HG02642 (cell line): ENCODE measurements around the gene DPP10.
"Not testable (repeated sequence)": the region's sequence is repeated elsewhere in the genome, so short reads cannot be mapped to it uniquely, and the experiment has no call there.

Experiments used
- ATAC-seq: cut with Tn5 transposase; IDR thresholded peaks from one replicate; pipeline ENCODE4 v1.9.1; 2021; ENCODE audit warnings: mild to moderate bottlenecking; ENCODE audit not compliant: unreplicated experiment, poor library complexity

DPP10 gene

GRCh38 chr2:115359550-115359949 lies 917.1 kb downstream of the DPP10 start:
- no peak for ATAC-seq

- ATAC-seq: no peak
Measured at GRCh38 chr2:115364093-115364492, 921.7 kb downstream of the DPP10 start.

- ATAC-seq: no peak
Measured at GRCh38 chr2:115369400-115369799, 927.0 kb downstream of the DPP10 start.

- ATAC-seq: no peak
Measured at GRCh38 chr2:115374981-115375380, 932.5 kb downstream of the DPP10 start.

- no peak for ATAC-seq
Measured at GRCh38 chr2:115384399-115384798, 942.0 kb downstream of the DPP10 start.

GRCh38 chr2:115386465-115386864 lies 944.0 kb downstream of the DPP10 start:
- ATAC-seq: no peak

- ATAC-seq: no peak
Measured at GRCh38 chr2:115389024-115389423, 946.6 kb downstream of the DPP10 start.

GRCh38 chr2:115389898-115390565 lies 947.6 kb downstream of the DPP10 start:
- ATAC-seq: no peak

- ATAC-seq: no peak
Measured at GRCh38 chr2:115396579-115396978, 954.1 kb downstream of the DPP10 start.

- ATAC-seq: no peak
Measured at GRCh38 chr2:115400940-115401339, 958.5 kb downstream of the DPP10 start.

- ATAC-seq: no peak
Measured at GRCh38 chr2:115412501-115412900, 970.1 kb downstream of the DPP10 start.

- ATAC-seq: no peak
Measured at GRCh38 chr2:115413791-115414190, 971.4 kb downstream of the DPP10 start.

- ATAC-seq: no peak
Measured at GRCh38 chr2:115414466-115414865, 972.0 kb downstream of the DPP10 start.

GRCh38 chr2:115422004-115422634 lies 979.7 kb downstream of the DPP10 start:
- no peak for ATAC-seq

GRCh38 chr2:115427436-115427835 lies 985.0 kb downstream of the DPP10 start:
- no peak for ATAC-seq

GRCh38 chr2:115440746-115441145 lies 998.3 kb downstream of the DPP10 start:
- not testable (repeated sequence) for ATAC-seq

- ATAC-seq: no peak
Measured at GRCh38 chr2:115443539-115444185, 1001.2 kb downstream of the DPP10 start.

- no peak for ATAC-seq
Measured at GRCh38 chr2:115460008-115460407, 1017.6 kb downstream of the DPP10 start.

- ATAC-seq: no peak
Measured at GRCh38 chr2:115480741-115481140, 1038.3 kb downstream of the DPP10 start.

GRCh38 chr2:115481842-115482241 lies 1039.4 kb downstream of the DPP10 start:
- ATAC-seq: no peak

GRCh38 chr2:115483666-115484065 lies 1041.2 kb downstream of the DPP10 start:
- ATAC-seq: no peak

GRCh38 chr2:115484486-115484885 lies 1042.0 kb downstream of the DPP10 start:
- ATAC-seq: no peak
